HG02938 (cell line): ENCODE results near the gene LCE4A.
"Not testable (repeated sequence)": the region's sequence is repeated elsewhere in the genome, so short reads cannot be mapped to it uniquely, and the experiment has no call there.

ENCODE experiments used
- ATAC-seq: cut with Tn5 transposase; IDR thresholded peaks from one replicate; pipeline ENCODE4 v1.9.1; 2021; ENCODE audit warnings: mild to moderate bottlenecking, moderate library complexity; ENCODE audit not compliant: unreplicated experiment

Gene LCE4A, protein sequence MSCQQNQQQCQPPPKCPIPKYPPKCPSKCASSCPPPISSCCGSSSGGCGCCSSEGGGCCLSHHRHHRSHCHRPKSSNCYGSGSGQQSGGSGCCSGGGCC

GRCh38 chr1:152707860-152708259 lies at the start of gene LCE4A:
Gene LCE4A (plus strand): TSS chr1:152708160. CDS start chr1:152709076, 916 bp downstream.
- no peak for ATAC-seq

- ATAC-seq: no peak
Observed at GRCh38 chr1:152658649-152659048, 49.3 kb upstream of the LCE4A start.

DNA sequence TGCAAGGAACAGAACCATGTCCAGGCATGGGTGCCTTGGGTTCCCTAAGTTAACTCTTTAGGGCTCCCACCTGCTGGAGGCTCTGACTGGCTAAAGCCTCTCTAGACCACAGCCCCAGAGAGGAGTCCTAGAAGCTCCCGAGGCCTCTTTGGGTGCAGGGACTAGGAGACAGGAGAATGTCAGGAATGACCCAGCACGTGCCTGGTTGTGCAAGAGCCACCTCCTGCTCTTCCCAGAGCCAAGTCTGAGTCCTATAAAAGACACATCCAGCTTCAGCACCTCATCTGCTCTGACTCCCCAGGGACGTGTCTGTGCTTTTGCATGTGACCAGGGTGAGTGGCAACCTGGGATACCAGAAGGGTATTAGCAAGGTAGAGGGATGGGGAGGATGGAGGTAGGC lies 44.9 kb upstream of the LCE4A start, which contains the start of gene LCE2D:
LCE2D (plus strand) TSS at position 283 of the 400 bp plus-strand sequence. CDS start 726 bp downstream, outside the sequence.
- no peak for ATAC-seq

GRCh38 chr1:152666171-152666570 lies 41.8 kb upstream of the LCE4A start:
- ATAC-seq: not testable (repeated sequence)

DNA sequence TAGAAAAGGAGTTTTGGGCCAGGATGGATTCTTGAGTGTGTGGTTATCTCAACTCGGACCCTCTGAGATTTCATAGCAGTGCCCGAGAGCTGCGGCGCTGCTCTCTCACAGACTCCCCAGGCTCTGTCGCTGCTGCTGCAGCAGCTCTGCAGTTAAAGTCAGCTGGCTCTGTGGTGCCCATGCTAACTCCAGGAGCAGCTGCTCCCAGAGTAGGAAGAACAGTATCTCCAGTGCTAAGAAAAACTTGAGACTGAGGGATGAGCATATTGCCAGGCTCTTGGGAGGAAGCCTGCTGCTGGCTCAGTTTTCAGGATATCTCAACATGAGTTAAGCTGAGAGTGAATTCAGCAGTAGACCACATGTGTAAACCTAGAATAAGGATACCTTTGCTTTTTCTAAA lies 40.3 kb upstream of the LCE4A start:
- ATAC-seq: no peak

- ATAC-seq: no peak
Observed at GRCh38 chr1:152673016-152673415, 34.9 kb upstream of the LCE4A start.

- ATAC-seq: not testable (repeated sequence)
Observed at GRCh38 chr1:152674983-152675382, 33.0 kb upstream of the LCE4A start, which contains the start of gene LCE2C. Gene LCE2C (plus strand): TSS chr1:152675279. CDS start chr1:152676016, 737 bp downstream.

GRCh38 chr1:152679459-152679858 lies 28.5 kb upstream of the LCE4A start:
- ATAC-seq: no peak

DNA sequence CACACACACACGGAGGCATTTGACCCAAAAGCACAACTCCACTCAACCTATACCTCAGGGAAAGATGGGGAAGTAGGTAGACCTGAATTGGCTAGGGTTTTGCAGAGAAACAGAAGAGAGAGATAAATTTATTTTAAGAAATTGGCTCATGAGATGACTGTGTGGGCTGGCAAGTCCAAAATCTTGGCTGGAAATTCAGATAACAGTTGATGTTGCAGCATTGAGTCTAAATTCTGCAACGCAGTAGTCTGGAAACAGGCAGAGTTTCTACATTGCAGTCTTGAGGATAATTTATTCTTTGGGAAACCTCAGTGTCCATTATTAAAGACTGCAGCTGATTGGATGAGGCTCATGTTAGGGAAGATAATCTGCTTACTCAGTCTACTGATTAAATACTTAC lies 26.3 kb upstream of the LCE4A start:
- no peak for ATAC-seq

DNA sequence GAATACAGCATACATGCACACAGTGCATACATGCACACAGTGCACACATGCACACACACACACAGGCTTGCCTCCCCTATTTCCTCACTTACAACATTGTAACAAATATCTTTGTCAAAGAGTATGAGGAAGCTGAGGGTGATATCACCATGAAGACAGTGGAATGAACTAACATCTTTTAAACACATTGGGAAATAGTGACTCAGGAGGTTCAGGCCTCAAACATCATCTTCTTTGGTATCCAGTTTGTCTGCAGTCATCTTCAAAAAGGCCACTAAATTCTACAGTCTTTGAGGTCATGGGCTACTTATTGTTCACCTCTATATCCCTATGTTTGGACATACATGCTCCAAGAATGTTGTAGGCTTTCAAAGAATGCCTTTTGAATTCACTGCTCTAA lies 24.1 kb upstream of the LCE4A start:
- ATAC-seq: no peak

- ATAC-seq: not testable (repeated sequence)
Observed at GRCh38 chr1:152685823-152686222, 22.1 kb upstream of the LCE4A start, which contains the start of gene LCE2B. Gene LCE2B (plus strand): TSS chr1:152686123. CDS start chr1:152686844, 721 bp downstream.

DNA sequence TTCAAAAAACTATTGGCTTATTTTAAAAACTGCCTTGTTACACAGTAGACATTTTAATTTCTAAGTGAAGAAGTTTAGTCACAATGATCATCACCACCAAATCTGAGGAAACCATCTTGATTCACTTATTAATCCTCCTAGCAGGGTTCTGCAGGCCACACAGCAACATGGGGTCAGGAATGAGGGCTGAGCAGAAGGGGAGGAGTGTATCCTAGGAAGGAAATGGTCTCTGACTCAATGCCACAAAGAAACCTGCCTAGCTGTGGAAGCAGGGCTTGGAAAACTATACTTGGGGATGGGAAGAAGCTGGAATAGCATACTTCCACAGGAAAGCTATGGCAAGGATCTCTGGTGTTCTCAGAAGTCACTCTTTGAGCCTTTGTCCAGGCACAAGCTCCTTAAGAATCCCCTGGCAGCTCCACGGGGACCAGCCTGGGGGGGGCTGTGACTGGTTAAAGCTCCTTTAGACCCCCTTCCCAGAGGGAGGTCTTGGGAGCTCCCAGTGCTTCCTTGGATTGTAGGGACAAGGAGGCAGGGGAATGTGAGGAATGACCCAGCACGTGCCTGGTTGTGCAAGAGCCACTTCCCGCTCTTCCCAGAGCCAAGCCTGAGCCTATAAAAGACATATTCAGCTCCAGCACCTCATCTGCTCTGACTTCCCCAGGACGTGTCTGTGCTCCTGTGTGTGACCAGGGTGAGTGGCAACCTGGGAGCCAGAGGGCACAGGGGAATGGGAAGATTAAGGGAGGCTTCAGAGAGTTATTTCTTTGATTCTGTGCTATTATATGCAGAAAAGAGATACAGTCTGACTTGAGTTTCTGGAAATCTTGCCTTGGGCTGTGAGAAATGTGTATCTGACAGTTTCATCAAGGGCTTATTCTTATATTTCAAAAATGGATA lies 10.0 kb upstream of the LCE4A start, which contains the start of gene LCE2A:
LCE2A (plus strand) TSS at position 645 of the 900 bp plus-strand sequence. CDS start 557 bp downstream, outside the sequence.
- ATAC-seq: no peak

GRCh38 chr1:152699746-152700145 lies 8.2 kb upstream of the LCE4A start:
- no peak for ATAC-seq

- no peak for ATAC-seq
Observed at GRCh38 chr1:152718238-152718637, 10.3 kb downstream of the LCE4A start.

GRCh38 chr1:152725261-152725660 lies 17.3 kb downstream of the LCE4A start:
- no peak for ATAC-seq

DNA sequence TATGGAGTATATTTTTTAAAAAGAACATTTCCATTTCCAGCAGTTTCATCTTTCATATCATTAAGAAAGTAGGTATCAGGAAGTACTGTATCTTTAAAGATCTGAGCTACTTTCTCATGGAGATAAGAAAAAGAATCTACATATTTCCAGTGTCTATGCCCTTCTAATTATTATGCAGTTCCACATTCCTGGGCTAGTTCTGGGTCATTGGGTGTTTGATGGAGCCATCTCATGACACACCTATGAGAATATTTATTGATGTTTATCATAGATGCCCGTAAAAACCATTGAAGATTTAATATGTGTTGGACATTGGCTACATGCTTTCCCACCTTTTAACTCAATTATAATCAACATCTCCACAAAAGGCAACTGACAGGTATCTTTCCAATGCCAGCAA lies 21.0 kb downstream of the LCE4A start:
- ATAC-seq: no peak

GRCh38 chr1:152735648-152736047 lies 27.7 kb downstream of the LCE4A start:
- no peak for ATAC-seq

- ATAC-seq: no peak
Observed at GRCh38 chr1:152737997-152738396, 30.0 kb downstream of the LCE4A start.

GRCh38 chr1:152739841-152740240 lies 31.9 kb downstream of the LCE4A start:
- no peak for ATAC-seq

- ATAC-seq: no peak
Observed at GRCh38 chr1:152741656-152742055, 33.7 kb downstream of the LCE4A start.

DNA sequence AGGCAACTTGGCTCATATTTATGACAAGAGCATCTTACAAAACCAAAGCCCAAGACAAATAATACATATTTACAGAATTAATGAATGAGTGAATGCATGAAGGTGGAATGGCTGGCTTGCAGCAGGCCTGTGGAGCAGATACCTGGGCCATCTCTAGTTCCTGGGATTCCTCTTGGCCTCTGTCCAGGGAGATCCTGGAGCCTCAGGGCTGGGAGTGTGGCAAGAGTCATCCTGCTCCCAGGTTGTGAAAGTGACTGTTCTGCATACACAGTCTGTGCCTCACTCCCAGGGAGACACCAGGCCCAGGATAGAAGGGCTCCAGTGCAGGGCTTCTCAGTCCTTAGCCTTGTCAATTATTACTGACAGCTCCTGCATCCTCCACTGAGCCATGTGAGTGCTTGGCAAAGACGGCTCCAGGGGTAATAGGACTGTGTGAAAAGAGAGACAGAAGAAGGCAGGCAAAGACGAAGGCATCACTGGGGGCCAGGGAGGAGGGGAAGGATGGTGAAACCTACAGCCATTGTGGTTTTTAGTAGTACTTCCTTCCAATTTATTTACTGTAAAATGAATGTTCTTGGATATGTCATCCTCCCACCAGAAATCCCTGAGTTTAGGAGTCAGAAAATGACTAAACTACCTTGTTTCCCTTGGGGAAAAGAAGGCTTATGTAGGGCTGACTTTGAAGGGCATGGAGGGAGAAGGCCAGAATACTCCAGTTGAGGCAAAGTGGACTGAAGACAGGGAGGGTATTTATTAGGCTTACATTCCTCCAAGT lies 35.6 kb downstream of the LCE4A start:
- no peak for ATAC-seq
